Muscle of back (tissue), 13 donors: ENCODE measurements around the gene GIT1. TPM values are rescaled to one million over a fixed set of nuclear protein-coding genes. Genes with fewer than 3 reads are reported as not detected.

ENCODE experiments used
- DNase-seq, 3 donors: peaks; one replicate each; pipeline versions ENCODE4 v3.0.0 to v3.0.0-alpha.2; 2013
- long read RNA-seq, 9 donors: transcript quantifications; one replicate each; lab custom pipeline, GENCODE V29; 2026
- polyA plus RNA-seq, 10 donors: library from polyadenylated mRNA; unstranded; fragments of 120-200 nt; gene quantifications; one replicate each; pipeline ENCODE4 v1.2.1, GENCODE V29; 2013; ENCODE audit not compliant: insufficient read length in 10 of 10

The GIT1 gene, protein sequence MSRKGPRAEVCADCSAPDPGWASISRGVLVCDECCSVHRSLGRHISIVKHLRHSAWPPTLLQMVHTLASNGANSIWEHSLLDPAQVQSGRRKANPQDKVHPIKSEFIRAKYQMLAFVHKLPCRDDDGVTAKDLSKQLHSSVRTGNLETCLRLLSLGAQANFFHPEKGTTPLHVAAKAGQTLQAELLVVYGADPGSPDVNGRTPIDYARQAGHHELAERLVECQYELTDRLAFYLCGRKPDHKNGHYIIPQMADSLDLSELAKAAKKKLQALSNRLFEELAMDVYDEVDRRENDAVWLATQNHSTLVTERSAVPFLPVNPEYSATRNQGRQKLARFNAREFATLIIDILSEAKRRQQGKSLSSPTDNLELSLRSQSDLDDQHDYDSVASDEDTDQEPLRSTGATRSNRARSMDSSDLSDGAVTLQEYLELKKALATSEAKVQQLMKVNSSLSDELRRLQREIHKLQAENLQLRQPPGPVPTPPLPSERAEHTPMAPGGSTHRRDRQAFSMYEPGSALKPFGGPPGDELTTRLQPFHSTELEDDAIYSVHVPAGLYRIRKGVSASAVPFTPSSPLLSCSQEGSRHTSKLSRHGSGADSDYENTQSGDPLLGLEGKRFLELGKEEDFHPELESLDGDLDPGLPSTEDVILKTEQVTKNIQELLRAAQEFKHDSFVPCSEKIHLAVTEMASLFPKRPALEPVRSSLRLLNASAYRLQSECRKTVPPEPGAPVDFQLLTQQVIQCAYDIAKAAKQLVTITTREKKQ
- 10 to 100 TPM; 22.8 to 33.0 (median 30.0) TPM for polyA plus RNA-seq
- long read RNA-seq, donor 1, partial matches to known transcripts = 0 of 3 reads
- long read RNA-seq, donor 1, other reads (novel, unspliced or antisense) = 0 of 3 reads
- long read RNA-seq, donor 2 = 0 reads
- long read RNA-seq, donor 3 = 0 reads
- long read RNA-seq, donor 4, partial matches to known transcripts = 0 of 2 reads
- long read RNA-seq, donor 4, other reads (novel, unspliced or antisense) = 0 of 2 reads
- long read RNA-seq, donor 5, partial matches to known transcripts = 8 of 11 reads
- long read RNA-seq, donor 5, other reads (novel, unspliced or antisense) = 0 of 11 reads
- long read RNA-seq, donor 6, partial matches to known transcripts = 0 of 2 reads
- long read RNA-seq, donor 6, other reads (novel, unspliced or antisense) = 0 of 2 reads
- long read RNA-seq, donor 7, partial matches to known transcripts = 0 of 3 reads
- long read RNA-seq, donor 7, other reads (novel, unspliced or antisense) = 0 of 3 reads
- long read RNA-seq, donor 8, partial matches to known transcripts = 0 of 3 reads
- long read RNA-seq, donor 8, other reads (novel, unspliced or antisense) = 0 of 3 reads
- long read RNA-seq, donor 9 = 0 reads

DNA sequence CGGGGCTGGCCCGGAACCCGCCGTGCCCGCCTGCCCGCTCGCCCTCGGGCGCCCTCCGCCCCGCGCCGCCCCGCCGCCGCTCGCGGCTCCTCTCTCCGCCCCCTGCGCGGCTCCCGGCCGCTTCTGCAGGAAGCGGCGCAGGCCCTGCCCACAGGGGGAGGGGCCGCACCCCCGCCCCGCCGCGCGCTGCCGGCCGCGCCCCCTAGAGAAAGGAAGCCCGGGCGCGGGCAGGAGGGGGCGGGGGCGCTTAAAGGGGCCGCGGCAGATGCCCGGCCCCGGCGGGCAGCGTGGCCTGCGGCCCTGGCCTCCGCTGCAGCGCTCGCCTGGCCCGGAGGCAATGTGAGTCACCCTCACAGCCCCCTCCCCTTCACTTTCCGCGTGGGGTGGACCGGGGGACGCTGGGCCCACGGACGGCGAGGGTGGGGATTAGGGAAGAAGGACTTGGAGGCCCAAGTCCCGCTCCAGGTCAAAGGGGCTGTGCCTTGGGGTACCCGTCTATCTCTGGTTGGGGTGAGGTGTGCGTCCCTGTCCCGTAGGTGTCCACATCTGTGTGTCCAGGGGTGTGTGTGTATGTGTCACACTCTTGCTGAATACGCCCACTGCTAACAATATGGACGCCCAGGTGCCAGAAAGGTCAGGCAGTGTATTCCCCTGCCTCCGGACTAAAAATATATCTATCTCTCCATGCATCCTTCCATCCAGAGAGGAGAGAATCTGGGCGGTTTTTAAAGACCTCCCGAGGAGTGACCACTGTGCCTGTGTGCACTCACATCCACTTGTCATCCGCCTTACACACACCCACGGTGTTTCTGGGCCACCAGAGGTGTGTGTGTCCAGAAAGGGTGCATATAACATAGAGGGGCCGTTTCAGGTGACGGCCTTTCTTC lies at the start of gene GIT1:
Gene GIT1 (minus strand): TSS at position 125 of the 887 bp plus-strand sequence. CDS start 270 bp downstream, outside the sequence.
- DNase-seq = peak; percentile 89 to 95 (median 91)

DNA sequence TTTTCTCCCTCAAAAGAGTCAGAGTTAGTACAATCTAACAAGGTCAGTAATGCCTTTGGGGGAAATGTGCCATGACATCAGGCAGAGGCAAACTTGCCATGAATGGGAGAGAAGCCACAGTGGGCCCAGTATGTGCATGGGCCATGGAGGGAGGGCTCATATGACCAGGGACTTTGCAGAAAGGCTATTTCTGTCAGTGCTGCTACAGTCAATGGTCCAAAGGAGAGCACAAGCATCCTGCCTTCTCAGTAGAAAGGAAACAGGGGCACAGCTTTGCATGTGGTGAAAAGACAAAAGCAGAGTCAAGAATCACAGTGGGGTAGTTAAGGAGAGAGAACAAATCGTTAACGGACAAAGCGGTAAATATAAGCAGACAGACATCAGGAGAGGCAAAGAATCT lies 44.4 kb upstream of the GIT1 start:
- DNase-seq = no peak

GRCh38 chr17:29630630-29631193 lies 41.3 kb upstream of the GIT1 start:
- peak in 1 of 3 donors; percentile 11 for DNase-seq

DNA sequence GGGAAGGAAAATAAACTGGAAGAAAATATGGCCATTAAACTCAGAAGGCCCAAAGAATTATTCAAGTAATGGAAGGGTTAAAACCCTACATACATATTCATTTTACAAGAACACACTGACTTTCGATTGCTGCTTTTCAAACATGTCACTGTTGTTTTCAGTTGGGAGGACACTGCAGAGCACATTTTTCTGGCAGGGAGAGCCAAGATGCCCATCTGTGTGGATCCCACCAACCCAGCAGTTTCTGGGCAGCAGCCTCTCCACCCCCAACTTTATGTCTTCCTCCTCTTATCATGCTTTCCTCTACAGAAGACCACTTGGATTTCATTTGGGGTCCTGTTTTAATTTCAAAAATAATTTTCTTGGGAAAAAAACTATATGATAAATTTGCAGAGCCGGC lies 40.4 kb upstream of the GIT1 start:
- DNase-seq = no peak

DNA sequence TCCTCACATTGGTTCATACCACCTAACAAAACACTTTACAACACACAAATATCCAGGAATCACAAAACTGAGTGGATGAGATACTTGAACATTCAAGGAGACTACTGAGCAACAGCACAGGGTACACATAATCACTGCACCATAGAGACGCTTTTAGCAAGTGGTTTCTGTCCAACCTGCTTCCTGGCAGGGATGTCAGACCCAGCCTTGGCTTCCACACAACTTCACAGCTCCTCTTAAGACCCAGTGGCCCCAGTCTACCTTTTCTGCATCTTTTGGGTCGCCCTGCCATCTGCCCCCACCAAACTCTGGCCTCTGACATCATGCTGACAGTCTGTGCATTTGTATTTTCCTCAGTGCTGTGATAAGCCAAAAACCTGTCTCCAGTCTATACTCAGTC lies 39.2 kb upstream of the GIT1 start:
- no peak for DNase-seq

GRCh38 chr17:29627951-29628350 lies 38.5 kb upstream of the GIT1 start:
- no peak for DNase-seq

GRCh38 chr17:29625037-29625750 lies 35.7 kb upstream of the GIT1 start:
- DNase-seq = peak in 1 of 3 donors; percentile 20

GRCh38 chr17:29624586-29624985 lies 35.1 kb upstream of the GIT1 start:
- DNase-seq = no peak

DNA sequence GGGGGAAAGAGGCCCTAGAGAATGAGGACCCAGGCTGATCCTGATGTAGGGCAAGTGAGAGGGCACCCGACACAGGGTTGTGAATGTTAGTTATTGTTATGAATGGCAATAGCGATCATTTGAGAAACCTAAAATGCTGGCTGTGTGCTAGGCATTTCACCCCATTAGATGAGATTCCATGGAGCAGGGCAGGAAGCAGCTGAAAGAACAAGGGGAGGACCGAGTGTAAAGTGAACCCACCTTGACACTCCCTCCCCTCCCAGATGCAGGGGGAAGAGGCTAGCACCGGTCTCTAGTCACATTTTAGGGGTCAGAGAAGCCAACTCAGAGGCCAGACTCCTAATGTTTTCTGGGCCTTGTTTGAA lies 33.8 kb upstream of the GIT1 start:
- DNase-seq = no peak

GRCh38 chr17:29622337-29623282 lies 33.2 kb upstream of the GIT1 start, which contains the start of gene CORO6:
Gene CORO6, minus strand, starts transcription at chr17:29622912. Its CDS starts 1,491 bp downstream, at chr17:29621421.
- peak in 1 of 3 donors; percentile 74 for DNase-seq

GRCh38 chr17:29621751-29622194 lies 32.3 kb upstream of the GIT1 start:
- peak in 1 of 3 donors; percentile 30 for DNase-seq

- DNase-seq = no peak
Observed at GRCh38 chr17:29620779-29621500, 31.5 kb upstream of the GIT1 start.

DNA sequence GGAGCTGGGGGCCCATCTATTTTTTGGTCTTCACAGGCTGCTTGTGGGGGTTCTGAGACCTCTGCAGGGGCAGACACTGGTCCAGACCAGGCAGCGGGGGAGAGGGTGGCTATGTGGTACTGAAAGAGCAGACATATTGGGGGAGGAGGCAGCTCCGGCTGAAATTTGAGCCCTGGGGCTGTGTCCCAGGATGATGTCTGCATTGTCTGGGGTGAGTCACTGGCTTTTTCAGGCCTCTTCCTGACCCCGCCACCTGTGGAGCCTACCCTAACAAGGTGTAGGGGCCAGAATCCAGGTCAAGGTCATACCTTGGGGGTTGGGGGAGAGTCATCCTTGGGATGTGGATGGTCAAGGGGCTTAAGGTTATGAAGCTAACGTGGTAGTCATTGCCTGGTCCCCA lies 30.8 kb upstream of the GIT1 start:
- no peak for DNase-seq

GRCh38 chr17:29619251-29619650 lies 29.8 kb upstream of the GIT1 start:
- peak in 2 of 3 donors; percentile 31 to 59 for DNase-seq

DNA sequence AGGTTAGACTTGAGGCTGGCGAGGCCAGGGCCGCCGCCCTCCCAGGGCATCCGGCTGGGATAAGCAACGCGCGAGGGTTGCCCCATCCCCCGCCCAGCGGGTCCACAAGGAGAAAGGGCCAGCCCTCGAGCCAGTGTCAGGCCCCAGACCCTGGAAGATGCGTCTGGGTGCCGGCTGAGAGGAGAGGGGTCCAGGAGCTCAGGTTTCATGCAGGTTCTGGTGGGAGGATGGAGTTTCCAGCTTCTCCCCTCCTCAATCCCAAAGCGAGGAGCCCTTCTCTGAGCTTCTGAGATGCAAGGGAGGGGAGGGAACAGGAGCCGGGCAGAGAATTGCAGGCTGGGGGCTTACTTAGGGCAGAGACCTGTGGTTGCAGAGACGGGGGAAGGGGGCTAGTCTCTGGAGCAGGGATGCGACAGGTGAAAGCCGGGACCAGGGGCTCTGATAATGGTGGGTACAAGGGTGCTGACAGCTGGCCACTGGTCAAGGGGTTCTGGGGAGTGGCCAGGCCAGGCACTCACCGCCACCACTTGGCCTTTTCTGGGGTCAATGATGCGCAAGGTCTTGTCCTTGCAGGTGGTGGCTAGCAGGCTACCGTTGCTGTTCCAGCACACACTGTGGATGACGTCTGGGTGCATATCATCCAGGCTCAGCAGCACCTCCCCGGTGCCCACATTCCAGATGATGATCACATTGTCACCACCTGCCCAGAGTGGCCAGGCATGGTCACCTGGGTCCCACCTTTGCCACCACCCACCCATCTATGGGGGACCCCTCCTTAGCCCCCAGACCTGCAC lies 29.0 kb upstream of the GIT1 start:
- peak in 1 of 3 donors; percentile 11 for DNase-seq

GRCh38 chr17:29617481-29618271 lies 28.2 kb upstream of the GIT1 start:
- peak in 2 of 3 donors; percentile 56 to 75 for DNase-seq
